DLD1 (cell line): Measurements from ENCODE around the gene FOLR2.
"Not testable (repeated sequence)": the region's sequence is repeated elsewhere in the genome, so short reads cannot be mapped to it uniquely, and the experiment has no call there.

Experiments
- in situ Hi-C: cut with HindIII; loops from 2 replicates; pipeline ENCODE4 v1.10.0; 2017; ENCODE audit warnings: low sequenced_read_pairs

Gene FOLR2

GRCh38 chr11:72216638-72217037 lies at the start of gene FOLR2:
Gene FOLR2 (plus strand): TSS chr11:72216794. CDS start chr11:72218585, 1,791 bp downstream.
- in situ Hi-C loops, result no loop called here

- in situ Hi-C loops, result not testable (repeated sequence)
These were observed 47.5 kb upstream of the FOLR2 start for GRCh38 chr11:72169046-72169555.

GRCh38 chr11:72169754-72170153 lies 46.8 kb upstream of the FOLR2 start:
- in situ Hi-C loops, result not testable (repeated sequence)

GRCh38 chr11:72172043-72172442 lies 44.6 kb upstream of the FOLR2 start:
- in situ Hi-C loops, result not testable (repeated sequence)

GRCh38 chr11:72173291-72173690 lies 43.3 kb upstream of the FOLR2 start:
- in situ Hi-C loops, result no loop called here

- in situ Hi-C loops, result no loop called here
These were observed 42.1 kb upstream of the FOLR2 start for GRCh38 chr11:72174302-72175070.

- in situ Hi-C loops, result no loop called here
These were observed 38.9 kb upstream of the FOLR2 start for GRCh38 chr11:72177656-72178055.

GRCh38 chr11:72179049-72179803 lies 37.4 kb upstream of the FOLR2 start:
- in situ Hi-C loops, result no loop called here

- in situ Hi-C loops, result no loop called here
These were observed 36.7 kb upstream of the FOLR2 start for GRCh38 chr11:72179804-72180396.

GRCh38 chr11:72180892-72181552 lies 35.6 kb upstream of the FOLR2 start:
- in situ Hi-C loops, result not testable (repeated sequence)

GRCh38 chr11:72181553-72181958 lies 35.0 kb upstream of the FOLR2 start:
- in situ Hi-C loops, result not testable (repeated sequence)

GRCh38 chr11:72188267-72188666 lies 28.3 kb upstream of the FOLR2 start:
- in situ Hi-C loops, result no loop called here

- in situ Hi-C loops, result no loop called here
These were observed 26.9 kb upstream of the FOLR2 start for GRCh38 chr11:72189455-72190250.

- in situ Hi-C loops, result no loop called here
These were observed 25.9 kb upstream of the FOLR2 start for GRCh38 chr11:72190631-72191071.

GRCh38 chr11:72191961-72192381 lies 24.6 kb upstream of the FOLR2 start, which contains the start of gene FOLR1:
Gene FOLR1 (plus strand): TSS chr11:72192140. CDS start chr11:72192174, 34 bp downstream.
- in situ Hi-C loops, result no loop called here

GRCh38 chr11:72195518-72196270 lies 20.9 kb upstream of the FOLR2 start:
- in situ Hi-C loops, result no loop called here

- in situ Hi-C loops, result not testable (repeated sequence)
These were observed 15.1 kb upstream of the FOLR2 start for GRCh38 chr11:72201445-72201844.

- in situ Hi-C loops, result no loop called here
These were observed 14.0 kb upstream of the FOLR2 start for GRCh38 chr11:72202571-72202970.

GRCh38 chr11:72203163-72203562 lies 13.4 kb upstream of the FOLR2 start:
- in situ Hi-C loops, result no loop called here
